GM12878 (cell line): ENCODE results near the gene MYCBPAP. TPM values are rescaled to one million over a fixed set of nuclear protein-coding genes. Genes with fewer than 3 reads are reported as not detected.
A peak's percentile ranks its signal among the peaks of the same experiment; 100 is the strongest.

Source experiments
- ATAC-seq: fragments of 200-7000 bp; cut with Tn5 transposase; 3 replicates; pipeline ENCODE4 v1.9.1; 2020; ENCODE audit warnings: mild to moderate bottlenecking, moderate library complexity
- BruUV-seq: library from RNA; stranded (reverse); fragments of 400-500 nt; replicated peaks from 2 replicates; lab custom pipeline; 2021; lab: Mats Ljungman, UMichigan
- CTCF ChIA-PET: fragments of 300-600 bp; sonication (Branson Sonifier 250); formaldehyde crosslinking; extraction: SDS; loops from one replicate; lab custom pipeline; 2021; ENCODE audit warnings: inconsistent platforms; lab: Yijun Ruan, JAX
- POLR2A ChIA-PET: fragments of 350-600 bp; formaldehyde crosslinking; extraction: SDS; loops from one replicate; lab custom pipeline; 2021; ENCODE audit warnings: inconsistent platforms; lab: Charles Lee
- RAD21 ChIA-PET: fragments of 300-600 bp; sonication (Branson Sonifier 250); formaldehyde crosslinking; loops from one replicate; lab custom pipeline; 2023; ENCODE audit warnings: antibody characterized with exemption; ENCODE audit not compliant: unreplicated experiment; lab: Charles Lee
- SMC1A ChIA-PET: fragments of 300-600 bp; sonication (Branson Sonifier 250); formaldehyde crosslinking; loops from one replicate; lab custom pipeline; 2023; ENCODE audit not compliant: unreplicated experiment, uncharacterized antibody; lab: Charles Lee
- DNase-seq: peaks from one replicate; pipeline ENCODE4 v3.0.0-alpha.2; 2011; ENCODE audit warnings: low read depth, low spot score
- FAIRE-seq: peaks from 3 replicates; lab custom pipeline; 2011; peaks lifted over from hg19 to GRCh38; lab: Jason Lieb, UNC
- H2AFZ ChIP-seq: 2 replicates; pipeline ENCODE4 v1.6.0; 2011; ENCODE audit warnings: low read depth, low read length, control low read depth; ENCODE audit not compliant: control insufficient read depth
- H3K27ac ChIP-seq: 2 replicates; pipeline ENCODE4 v1.5.1; 2011; ENCODE audit warnings: control low read depth; ENCODE audit not compliant: control insufficient read depth, insufficient read depth
- H3K27me3 ChIP-seq, 2 experiments: replicated peaks in 1 of 2; 2 replicates each; pipeline versions ENCODE4 v1.6.0 to v1.6.1; 2011; ENCODE audit warnings: low read length in 1 of 2; ENCODE audit not compliant: control insufficient read depth in 2 of 2, insufficient read depth in 2 of 2
- H3K36me3 ChIP-seq, 2 experiments: 2 replicates each; pipeline ENCODE4 v1.5.1; 2011; ENCODE audit warnings: low read length in 1 of 2; ENCODE audit not compliant: control insufficient read depth in 2 of 2, insufficient read depth in 2 of 2
- H3K4me1 ChIP-seq: 2 replicates; pipeline ENCODE4 v1.6.1; 2011; ENCODE audit warnings: mild to moderate bottlenecking, low read length, moderate library complexity, mixed read lengths; ENCODE audit not compliant: control insufficient read depth, insufficient read depth
- H3K4me2 ChIP-seq: 2 replicates; pipeline ENCODE4 v1.6.0; 2011; ENCODE audit warnings: control low read depth; ENCODE audit not compliant: control insufficient read depth, insufficient read depth
- H3K4me3 ChIP-seq: fragments of 200-600 bp; sonication (generic); 2 replicates; pipeline ENCODE4 v1.5.1; 2016
- H3K79me2 ChIP-seq: 2 replicates; pipeline ENCODE4 v1.6.0; 2011; ENCODE audit warnings: low read length; ENCODE audit not compliant: control insufficient read depth, insufficient read depth
- H3K9ac ChIP-seq: 2 replicates; pipeline ENCODE4 v1.8.0; 2011; ENCODE audit warnings: low read length, control low read depth, mixed read lengths; ENCODE audit not compliant: control insufficient read depth, insufficient read depth
- H3K9me3 ChIP-seq: replicated peaks from 3 replicates; pipeline ENCODE4 v1.5.1; 2011; ENCODE audit warnings: mild to moderate bottlenecking, low read length; ENCODE audit not compliant: control insufficient read depth, insufficient read depth
- H4K20me1 ChIP-seq: 2 replicates; pipeline ENCODE4 v1.6.0; 2011; ENCODE audit not compliant: control insufficient read depth, insufficient read depth
- CBX3 ChIP-seq: fragments of 200-600 bp; sonication (generic); IDR thresholded peaks from 2 replicates; pipeline ENCODE4 v1.6.1; 2016; ENCODE audit warnings: low read depth, borderline replicate concordance
- CHD2 ChIP-seq: IDR thresholded peaks from 2 replicates; pipeline ENCODE4 v1.6.1; 2011; ENCODE audit warnings: low read depth, low read length, improper control_type of control experiment, borderline replicate concordance
- IKZF1 ChIP-seq: fragments of 450-650 bp; conservative IDR thresholded peaks from 2 replicates; pipeline ENCODE4 v1.6.1; 2017; ENCODE audit warnings: antibody characterized with exemption, mild to moderate bottlenecking
- MYC ChIP-seq: IDR thresholded peaks from 2 replicates; pipeline ENCODE4 v1.6.1; 2011; ENCODE audit warnings: mild to moderate bottlenecking, low read length, moderate library complexity, inconsistent platforms; ENCODE audit not compliant: insufficient read depth, insufficient replicate concordance, insufficient read length, severe bottlenecking
- SP1 ChIP-seq: IDR thresholded peaks from one replicate; pipeline ENCODE4 v1.6.1; 2011; ENCODE audit warnings: low read depth, low read length
- STAT3 ChIP-seq: IDR thresholded peaks from 2 replicates; pipeline ENCODE4 v1.6.1; 2011; ENCODE audit warnings: low read depth, low read length, improper control_type of control experiment
- WGBS: methylation state at CpG from one replicate; pipeline ENCODE4 v1.1.6; 2016; ENCODE audit warnings: low lambda C conversion rate; ENCODE audit not compliant: insufficient replicate concordance, insufficient coverage; ENCODE audit errors: missing lambda C conversion rate; 5-methylcytosine and 5-hydroxymethylcytosine counted together
- in situ Hi-C: fragments of 300-500 bp; cut with MboI; formaldehyde crosslinking; loops from 9 replicates; pipeline ENCODE4 v1.14.3; 2018; ENCODE audit warnings: mixed read lengths
- intact Hi-C: fragments of 100-400 bp; cut with micrococcal nuclease; formaldehyde crosslinking; loops from one replicate; pipeline ENCODE4 v1.14.2; 2022; ENCODE audit not compliant: unreplicated experiment
- polyA plus RNA-seq, 11 experiments: library from polyadenylated mRNA; depleted of rRNA in 4 of 11; unstranded in 6 of 11; stranded (reverse) in 5 of 11; fragments of >200 nt; fragmentation: Nextera tagmentation in 4 of 11; fragmentation: Illumina TruSeq in 1 of 11; extraction: Ambion mirVana in 4 of 11; extraction: Trizol in 1 of 11; gene quantifications; 1 replicate in 1 of 11; 2 replicates in 10 of 11; pipeline versions ENCODE4 v1.2.1 to v1.2.3, GENCODE V29; 2011 to 2016; ENCODE audit warnings: inconsistent platforms in 2 of 11, missing spikeins in 2 of 11, low read depth in 1 of 11
- total RNA-seq, 4 experiments: library from RNA; depleted of rRNA in 3 of 4; stranded (reverse); fragments of >200 nt in 3 of 4; fragmentation: Illumina TruSeq in 1 of 4; extraction: Trizol in 1 of 4; gene quantifications; 2 replicates each; pipeline versions ENCODE4 v1.2.1 to v1.2.3, GENCODE V29; 2013 to 2021
- TF ChIP-seq, protein P1 (sequence below): IDR thresholded peaks from 2 replicates; pipeline ENCODE4 v1.6.1; 2011; ENCODE audit warnings: mild to moderate bottlenecking, low read depth, low read length, moderate library complexity; ENCODE audit not compliant: insufficient replicate concordance

The MYCBPAP gene
- total and polyA plus RNA-seq, 10 of the 15 experiments (the other 5 are each of a cell fraction or from before 2014, with no cell fraction given): 0.23 to 2.7 (median 1.5) TPM

DNA sequence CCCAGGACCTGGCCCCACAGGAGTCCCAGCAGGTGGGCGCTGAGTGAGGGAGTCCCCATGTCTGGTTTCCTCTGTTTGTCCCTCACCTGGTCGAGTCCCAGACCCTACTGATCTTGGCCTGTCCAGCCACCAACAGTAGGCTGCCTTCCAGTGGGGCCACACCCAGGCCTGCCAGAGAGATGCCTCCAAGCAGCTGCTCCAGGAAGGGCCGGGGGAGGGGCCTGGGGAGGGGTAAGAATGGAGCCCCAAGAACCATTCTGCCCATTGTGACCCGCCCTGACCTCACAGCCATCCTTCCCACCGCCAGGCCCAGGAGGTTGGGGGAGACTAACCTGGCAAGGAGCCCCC lies 39.5 kb downstream of the MYCBPAP start:
- POLR2A ChIA-PET: interaction anchor here (0.6 kb wide), 1 partner anchor 157 kb away, joined by 3 read pairs; no protein-coding TSS in a partner anchor
- no peaks in the 10 kb centered on the region; a peak in 1 of 4 replicates for H3K36me3 ChIP-seq
- no TSS peak for BruUV-seq
- CTCF ChIA-PET: interaction anchor here (0.5 to 2.9 kb wide), 8 partner anchors 36 to 236 kb away, joined by 3 to 14 read pairs (median 4); partner anchors contain the start of gene LRRC59
- H3K79me2 ChIP-seq: peaks cover 3% of the 10 kb centered on the region
- peak overlapping the region; percentile 73 for H3K4me3 ChIP-seq
- no peaks in the 10 kb centered on the region for H3K27me3 ChIP-seq
- ATAC-seq: peak; percentile 23
- peak overlapping the region; percentile 84 for H3K9ac ChIP-seq
- RAD21 ChIA-PET: interaction anchor here (0.6 to 1.4 kb wide), 3 partner anchors 78 to 447 kb away, joined by 3 to 4 read pairs (median 3); no protein-coding TSS in a partner anchor
- DNase-seq: no peak
- WGBS: 44% methylated on average over 3 of the region's 5 CpGs
- TF ChIP-seq CBX3: no peak
- peak overlapping the region; percentile 100 for H3K4me2 ChIP-seq
- peak overlapping the region; percentile 73; the same call in 1 of the 2 replicates for H3K27ac ChIP-seq
- H2AFZ ChIP-seq: no peak overlapping the region; the same call in 1 of the 2 replicates
- no peaks in the 10 kb centered on the region; the same call in 1 of the 2 replicates for H3K4me1 ChIP-seq
- SMC1A ChIA-PET: no interaction called here
- no peaks in the 10 kb centered on the region for H4K20me1 ChIP-seq
- H3K9me3 ChIP-seq: no peaks in the 10 kb centered on the region
- in situ Hi-C loops: loop anchor here (5.0 to 10.0 kb wide), 2 partner anchors 150 to 407 kb away; no protein-coding TSS in a partner anchor
- FAIRE-seq: no peak
- intact Hi-C loops: loop anchor here (1.0 to 10.0 kb wide), 6 partner anchors 79 to 407 kb away; no protein-coding TSS in a partner anchor

DNA sequence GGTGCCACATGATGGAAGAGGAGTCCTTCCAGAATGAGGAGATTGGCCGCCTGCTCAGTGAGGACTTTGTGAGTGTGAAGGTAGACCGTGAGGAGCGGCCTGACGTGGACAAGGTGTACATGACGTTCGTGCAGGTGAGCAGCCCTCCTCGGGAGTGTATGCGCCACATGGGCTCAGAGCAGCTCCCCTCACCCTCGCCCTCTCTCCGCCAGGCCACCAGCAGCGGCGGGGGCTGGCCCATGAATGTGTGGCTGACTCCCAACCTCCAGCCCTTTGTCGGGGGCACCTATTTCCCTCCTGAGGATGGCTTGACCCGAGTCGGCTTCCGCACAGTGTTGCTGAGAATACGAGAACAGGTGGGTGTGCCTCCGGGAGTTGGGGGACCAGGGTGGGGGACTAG lies 40.6 kb downstream of the MYCBPAP start:
- H3K36me3 ChIP-seq: no peaks in the 10 kb centered on the region; a peak in 1 of 4 replicates
- no peak overlapping the region for H3K4me3 ChIP-seq
- no peaks in the 10 kb centered on the region for H3K27me3 ChIP-seq
- no peak for TF ChIP-seq IKZF1
- TF ChIP-seq, protein P1, sequence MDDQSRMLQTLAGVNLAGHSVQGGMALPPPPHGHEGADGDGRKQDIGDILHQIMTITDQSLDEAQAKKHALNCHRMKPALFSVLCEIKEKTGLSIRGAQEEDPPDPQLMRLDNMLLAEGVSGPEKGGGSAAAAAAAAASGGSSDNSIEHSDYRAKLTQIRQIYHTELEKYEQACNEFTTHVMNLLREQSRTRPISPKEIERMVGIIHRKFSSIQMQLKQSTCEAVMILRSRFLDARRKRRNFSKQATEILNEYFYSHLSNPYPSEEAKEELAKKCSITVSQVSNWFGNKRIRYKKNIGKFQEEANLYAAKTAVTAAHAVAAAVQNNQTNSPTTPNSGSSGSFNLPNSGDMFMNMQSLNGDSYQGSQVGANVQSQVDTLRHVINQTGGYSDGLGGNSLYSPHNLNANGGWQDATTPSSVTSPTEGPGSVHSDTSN: no peak
- TF ChIP-seq MYC: no peak
- no peak for TF ChIP-seq STAT3
- TF ChIP-seq CHD2: no peak
- TF ChIP-seq SP1: no peak
- peaks cover 3% of the 10 kb centered on the region for H3K79me2 ChIP-seq
- no TSS peak for BruUV-seq
- DNase-seq (no peak), FAIRE-seq (no peak), ATAC-seq (no peak)
- CTCF ChIA-PET: interaction anchor here (0.6 to 1.7 kb wide), 3 partner anchors 80 to 1324 kb away, joined by 3 to 8 read pairs (median 3); no protein-coding TSS in a partner anchor
- H3K27ac ChIP-seq: no peak overlapping the region
- H3K4me1 ChIP-seq: no peaks in the 10 kb centered on the region; the same call in 1 of the 2 replicates
- H3K4me2 ChIP-seq: no peak overlapping the region
- H3K9me3 ChIP-seq: no peaks in the 10 kb centered on the region
- POLR2A ChIA-PET: no interaction called here
- H4K20me1 ChIP-seq: no peaks in the 10 kb centered on the region
- in situ Hi-C loops (loop anchor here (5.0 to 10.0 kb wide), 2 partner anchors 148 to 406 kb away; no protein-coding TSS in a partner anchor), intact Hi-C loops (loop anchor here (10.0 kb wide), 1 partner anchor 406 kb away; no protein-coding TSS in a partner anchor)
- SMC1A ChIA-PET: no interaction called here
- no peak overlapping the region for H2AFZ ChIP-seq
- no peak overlapping the region for H3K9ac ChIP-seq
- 96% methylated on average over 14 of the region's 18 CpGs for WGBS
- RAD21 ChIA-PET: interaction anchor here (0.8 to 1.3 kb wide), 2 partner anchors 12 to 71 kb away, joined by 3 read pairs; partner anchors contain the start of gene CACNA1G
